Measurements from ENCODE around the gene SS18L1.

The SS18L1 gene

GRCh38 chr20:62230696-62231095 lies 87.1 kb downstream of the SS18L1 start:
- no peak for DNase-seq (ENCODE audit: extremely low read depth, low read depth)
- TF ChIP-seq CTCF (IDR thresholded peaks at IDR 0.05; ENCODE audit: low read depth, low read length) = no peak

GRCh38 chr20:62231292-62231691 lies 87.7 kb downstream of the SS18L1 start:
- TF ChIP-seq CTCF (IDR thresholded peaks at IDR 0.05; ENCODE audit: low read depth, low read length) = no peak

More at GRCh38 chr20:62231292-62231691, 87.7 kb downstream of the SS18L1 start:
- no peak for DNase-seq (ENCODE audit: extremely low read depth, low read depth)
